Gastroesophageal sphincter (tissue), 3 donors: ENCODE data around the gene BICRA.
A peak's percentile ranks its signal among the peaks of the same experiment; 100 is the strongest.

ENCODE experiments used
- CTCF ChIP-seq, 4 experiments: fragments of 200-600 bp in 2 of 4; fragments of 450-650 bp in 2 of 4; sonication (generic) in 1 of 4; IDR thresholded peaks; one replicate each; pipeline ENCODE4 v1.5.1; 2017 to 2019; ENCODE audit warnings: antibody characterized with exemption in 4 of 4, mild to moderate bottlenecking in 2 of 4, moderate library complexity in 2 of 4
- EP300 ChIP-seq: sonication (generic); formaldehyde crosslinking; IDR thresholded peaks from one replicate; pipeline ENCODE4 v1.6.1; 2017; ENCODE audit warnings: antibody characterized with exemption, mild to moderate bottlenecking
- POLR2A ChIP-seq, 2 donors: fragments of 450-650 bp; IDR thresholded peaks; one replicate each; pipeline ENCODE4 v1.6.1; 2017; ENCODE audit warnings: antibody characterized with exemption in 2 of 2, mild to moderate bottlenecking in 2 of 2, moderate library complexity in 1 of 2

- TF ChIP-seq CTCF (IDR thresholded peaks at IDR 0.05) (peak in 3 of 4 experiments; percentile 98 to 99 (median 99)), POLR2A (IDR thresholded peaks at IDR 0.05) (peak; percentile 90 to 91), EP300 (no peak)
Measured at GRCh38 chr19:47713046-47714021, 104.4 kb downstream of the BICRA start, which contains the start of gene EHD2.
